Uterus (tissue), 4 donors: ENCODE results near the gene UPP1. TPM values are rescaled to one million over a fixed set of nuclear protein-coding genes. Genes with fewer than 3 reads are reported as not detected.

ENCODE experiments used
- DNase-seq, 2 donors: peaks; one replicate each; pipeline ENCODE4 v3.0.0-alpha.2; 2019 to 2020
- H3K27ac ChIP-seq, 2 donors: fragments of 200-600 bp; sonication (generic); 1 replicate in 1 of 2; 2 replicates in 1 of 2; pipeline ENCODE4 v1.5.1; 2016 to 2018
- H3K27me3 ChIP-seq, 2 donors: fragments of 200-600 bp; sonication (generic); one replicate each; pipeline ENCODE4 v1.5.1; 2018 to 2019; ENCODE audit warnings: control low read depth in 1 of 2
- H3K36me3 ChIP-seq, 2 donors: fragments of 200-600 bp; sonication (generic); one replicate each; pipeline ENCODE4 v1.5.1; 2019; ENCODE audit warnings: control low read depth in 1 of 2
- H3K4me1 ChIP-seq, 2 donors: fragments of 200-600 bp; sonication (generic); one replicate each; pipeline ENCODE4 v1.5.1; 2018 to 2019; ENCODE audit warnings: control low read depth in 1 of 2
- H3K4me3 ChIP-seq, 2 donors: fragments of 200-600 bp; sonication (generic); 1 replicate in 1 of 2; 2 replicates in 1 of 2; pipeline ENCODE4 v1.5.1; 2018 to 2019; ENCODE audit warnings: mild to moderate bottlenecking in 1 of 2
- H3K9me3 ChIP-seq, 2 donors: fragments of 200-600 bp; sonication (generic); one replicate each; pipeline ENCODE4 v1.5.1; 2019; ENCODE audit warnings: control low read depth in 1 of 2
- CTCF ChIP-seq, 4 experiments: fragments of 200-600 bp in 2 of 4; fragments of 450-650 bp in 2 of 4; sonication (generic) in 2 of 4; IDR thresholded peaks; one replicate each; pipeline ENCODE4 v1.5.1; 2016 to 2019; ENCODE audit warnings: antibody characterized with exemption in 4 of 4, mild to moderate bottlenecking in 2 of 4, moderate library complexity in 1 of 4
- POLR2A ChIP-seq, 2 donors: fragments of 450-650 bp; IDR thresholded peaks; one replicate each; pipeline ENCODE4 v1.6.1; 2016; ENCODE audit warnings: antibody characterized with exemption in 2 of 2, mild to moderate bottlenecking in 1 of 2, moderate library complexity in 1 of 2
- intact Hi-C: fragments of 100-400 bp; cut with DNase I; formaldehyde crosslinking; loops from one replicate; pipeline ENCODE4 v1.15.1; 2023; ENCODE audit warnings: low total_unique reads
- total RNA-seq, 4 donors: library from RNA; depleted of rRNA in 3 of 4; stranded (reverse); fragments of >200 nt in 3 of 4; gene quantifications; one replicate each; pipeline versions ENCODE4 v1.1.0 to v1.2.4, GENCODE V29; 2014 to 2023
- donor health status: DM: yes; HTN: yes; CAD: no.

Gene UPP1
- total RNA-seq, 4 donors from 2014 or later: 1.5 to 25.2 (median 5.4) TPM

GRCh38 chr7:48053736-48054135 lies 35.3 kb upstream of the UPP1 start:
- H3K27me3 ChIP-seq: no peaks in the 10 kb centered on the region
- TF ChIP-seq POLR2A (IDR thresholded peaks at IDR 0.05) (no peak), CTCF (IDR thresholded peaks at IDR 0.05) (no peak)
- intact Hi-C loops: no loop called here
- H3K4me3 ChIP-seq: no peak overlapping the region
- no peaks in the 10 kb centered on the region for H3K36me3 ChIP-seq
- DNase-seq: no peak
- H3K27ac ChIP-seq: no peak overlapping the region
- no peaks in the 10 kb centered on the region for H3K9me3 ChIP-seq
- no peaks in the 10 kb centered on the region for H3K4me1 ChIP-seq

DNA sequence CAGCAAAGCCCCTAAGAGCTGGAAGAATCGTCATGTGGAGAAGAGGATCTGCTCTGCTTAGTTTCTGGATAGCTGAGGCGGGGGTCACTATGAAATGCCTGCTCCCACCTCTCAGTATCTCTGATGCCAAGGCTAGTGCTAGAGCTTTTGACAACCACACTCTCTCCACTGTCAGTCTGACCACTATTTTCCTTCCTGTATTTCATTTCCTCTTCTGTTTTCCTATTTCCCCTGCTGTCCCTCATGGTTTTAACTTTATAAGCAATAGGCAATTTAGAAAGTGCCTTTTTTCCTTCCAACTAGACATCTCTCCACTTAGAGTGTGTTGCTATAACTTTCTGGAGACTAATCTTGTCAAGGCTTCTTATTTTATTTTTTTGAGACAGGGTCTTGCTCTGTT lies 30.1 kb upstream of the UPP1 start:
- Histone ChIP-seq H3K27me3 (no peaks in the 10 kb centered on the region), H3K36me3 (no peaks in the 10 kb centered on the region), H3K9me3 (no peaks in the 10 kb centered on the region), H3K4me3 (no peak overlapping the region), H3K4me1 (no peaks in the 10 kb centered on the region), H3K27ac (no peak overlapping the region)
- intact Hi-C loops: no loop called here
- DNase-seq: no peak
- TF ChIP-seq CTCF (IDR thresholded peaks at IDR 0.05): no peak
- no peak for TF ChIP-seq POLR2A (IDR thresholded peaks at IDR 0.05)

DNA sequence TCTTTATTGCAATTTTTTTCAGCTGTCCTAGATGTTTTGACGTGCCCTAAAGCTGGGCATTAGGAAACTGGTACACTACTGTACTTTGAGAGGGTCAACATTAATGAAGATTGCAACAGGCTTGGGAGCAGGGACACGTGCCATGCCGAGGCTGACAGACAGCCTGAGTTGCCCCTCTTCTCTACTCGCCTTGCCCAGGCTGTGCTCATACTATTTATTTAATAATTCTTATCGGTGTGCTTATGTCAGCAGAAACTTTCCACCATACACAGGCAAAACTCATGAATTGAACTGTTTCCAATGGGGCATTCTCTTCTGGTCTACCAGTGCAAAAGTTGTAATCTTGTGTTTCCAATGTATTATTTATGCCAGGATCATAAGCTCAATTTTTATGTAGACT lies 29.4 kb upstream of the UPP1 start:
- Histone ChIP-seq H3K36me3 (no peaks in the 10 kb centered on the region), H3K4me3 (no peak overlapping the region), H3K27me3 (no peaks in the 10 kb centered on the region), H3K27ac (no peak overlapping the region), H3K9me3 (no peaks in the 10 kb centered on the region), H3K4me1 (no peaks in the 10 kb centered on the region)
- TF ChIP-seq POLR2A (IDR thresholded peaks at IDR 0.05) (no peak), CTCF (IDR thresholded peaks at IDR 0.05) (no peak)
- intact Hi-C loops: no loop called here
- no peak for DNase-seq

DNA sequence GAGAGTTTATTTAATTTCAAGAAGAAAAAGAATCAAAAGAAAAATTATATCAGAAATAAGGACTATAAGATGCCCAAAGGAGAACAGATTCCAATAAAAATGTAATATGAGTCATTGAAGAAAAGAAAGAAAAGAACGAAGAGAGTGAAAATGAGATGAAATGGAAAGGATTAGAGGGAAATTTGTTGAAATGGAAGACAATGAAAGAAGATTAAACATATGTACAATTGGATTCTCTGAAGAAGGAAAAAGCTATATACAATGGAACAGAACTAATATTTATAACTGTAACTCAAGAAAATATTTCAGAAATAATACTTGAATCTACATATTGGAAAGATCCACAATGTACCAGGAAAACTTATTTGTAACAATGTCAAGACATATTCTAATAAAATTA lies 25.1 kb upstream of the UPP1 start:
- no peak for TF ChIP-seq CTCF (IDR thresholded peaks at IDR 0.05)
- TF ChIP-seq POLR2A (IDR thresholded peaks at IDR 0.05): no peak
- H3K27ac ChIP-seq: no peak overlapping the region
- H3K4me3 ChIP-seq: no peak overlapping the region
- no peaks in the 10 kb centered on the region for H3K27me3 ChIP-seq
- no peaks in the 10 kb centered on the region for H3K36me3 ChIP-seq
- DNase-seq: no peak
- intact Hi-C loops: no loop called here
- H3K9me3 ChIP-seq: no peaks in the 10 kb centered on the region
- H3K4me1 ChIP-seq: no peaks in the 10 kb centered on the region

GRCh38 chr7:48067475-48067874 lies 21.6 kb upstream of the UPP1 start:
- Histone ChIP-seq H3K4me1 (no peaks in the 10 kb centered on the region), H3K36me3 (no peaks in the 10 kb centered on the region), H3K9me3 (no peaks in the 10 kb centered on the region), H3K27me3 (no peaks in the 10 kb centered on the region), H3K27ac (no peak overlapping the region), H3K4me3 (no peak overlapping the region)
- intact Hi-C loops: no loop called here
- no peak for TF ChIP-seq CTCF (IDR thresholded peaks at IDR 0.05)
- TF ChIP-seq POLR2A (IDR thresholded peaks at IDR 0.05): no peak
- no peak for DNase-seq
